Measurements from ENCODE around the gene ARHGEF37. TPM values are rescaled to one million over a fixed set of nuclear protein-coding genes. Genes with fewer than 3 reads are reported as not detected.

Gene ARHGEF37
- total and polyA plus RNA-seq, 4 donors, result 2.2 to 9.1 (median 3.7) TPM

DNA sequence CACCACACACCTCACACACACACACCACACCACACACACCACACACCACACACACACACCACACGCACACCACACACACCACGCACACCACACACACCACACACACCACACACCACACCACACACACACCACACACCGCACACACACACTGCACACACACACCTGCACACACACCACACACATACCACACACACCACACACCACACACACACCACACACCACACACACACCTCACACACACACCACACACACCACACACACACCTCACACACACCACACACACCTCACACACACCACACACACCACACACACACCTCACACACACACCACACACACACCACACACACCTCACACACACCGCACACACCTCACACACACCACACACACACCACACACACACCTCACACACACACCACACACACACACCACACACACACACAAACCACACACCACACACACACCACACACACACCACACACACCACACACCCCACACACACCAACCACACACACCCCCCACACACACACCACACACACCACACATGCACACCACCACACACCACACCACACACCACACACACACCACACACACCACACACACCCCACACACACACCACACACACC lies 73.7 kb downstream of the ARHGEF37 start:
- Histone ChIP-seq H3K4me3 (no peak overlapping the region), H3K9ac (ENCODE audit: insufficient read depth in 1 of 2, low read length in 2 of 2) (no peak overlapping the region), H3K4me1 (ENCODE audit: control insufficient read depth in 5 of 5, insufficient read depth in 5 of 5, low read length in 5 of 5) (no peaks in the 10 kb centered on the region), H3K27me3 (ENCODE audit: control insufficient read depth in 3 of 3, insufficient read depth in 3 of 3, low read length in 2 of 3) (no peaks in the 10 kb centered on the region), H3K9me3 (ENCODE audit: control insufficient read depth in 4 of 4, insufficient read depth in 3 of 4, low read length in 3 of 4) (peaks cover 0 to 8% (median 0%) of the 10 kb centered on the region in 4 donors), H3K36me3 (ENCODE audit: control insufficient read depth in 4 of 4, insufficient read depth in 4 of 4, low read length in 4 of 4) (no peaks in the 10 kb centered on the region), H3K27ac (ENCODE audit: low read depth in 1 of 2, low read length in 1 of 2) (no peak overlapping the region)
- ATAC-seq (ENCODE audit: insufficient read depth, low FRiP score) (no peak), DNase-seq (no peak)
- TF ChIP-seq, protein P1, sequence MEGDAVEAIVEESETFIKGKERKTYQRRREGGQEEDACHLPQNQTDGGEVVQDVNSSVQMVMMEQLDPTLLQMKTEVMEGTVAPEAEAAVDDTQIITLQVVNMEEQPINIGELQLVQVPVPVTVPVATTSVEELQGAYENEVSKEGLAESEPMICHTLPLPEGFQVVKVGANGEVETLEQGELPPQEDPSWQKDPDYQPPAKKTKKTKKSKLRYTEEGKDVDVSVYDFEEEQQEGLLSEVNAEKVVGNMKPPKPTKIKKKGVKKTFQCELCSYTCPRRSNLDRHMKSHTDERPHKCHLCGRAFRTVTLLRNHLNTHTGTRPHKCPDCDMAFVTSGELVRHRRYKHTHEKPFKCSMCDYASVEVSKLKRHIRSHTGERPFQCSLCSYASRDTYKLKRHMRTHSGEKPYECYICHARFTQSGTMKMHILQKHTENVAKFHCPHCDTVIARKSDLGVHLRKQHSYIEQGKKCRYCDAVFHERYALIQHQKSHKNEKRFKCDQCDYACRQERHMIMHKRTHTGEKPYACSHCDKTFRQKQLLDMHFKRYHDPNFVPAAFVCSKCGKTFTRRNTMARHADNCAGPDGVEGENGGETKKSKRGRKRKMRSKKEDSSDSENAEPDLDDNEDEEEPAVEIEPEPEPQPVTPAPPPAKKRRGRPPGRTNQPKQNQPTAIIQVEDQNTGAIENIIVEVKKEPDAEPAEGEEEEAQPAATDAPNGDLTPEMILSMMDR (IDR thresholded peaks at IDR 0.05; ENCODE audit: control extremely low read depth, extremely low read depth), result no peak
- 67 to 95% methylated on average over 2 to 4 of the region's 4 CpGs for WGBS, 2 donors

DNA sequence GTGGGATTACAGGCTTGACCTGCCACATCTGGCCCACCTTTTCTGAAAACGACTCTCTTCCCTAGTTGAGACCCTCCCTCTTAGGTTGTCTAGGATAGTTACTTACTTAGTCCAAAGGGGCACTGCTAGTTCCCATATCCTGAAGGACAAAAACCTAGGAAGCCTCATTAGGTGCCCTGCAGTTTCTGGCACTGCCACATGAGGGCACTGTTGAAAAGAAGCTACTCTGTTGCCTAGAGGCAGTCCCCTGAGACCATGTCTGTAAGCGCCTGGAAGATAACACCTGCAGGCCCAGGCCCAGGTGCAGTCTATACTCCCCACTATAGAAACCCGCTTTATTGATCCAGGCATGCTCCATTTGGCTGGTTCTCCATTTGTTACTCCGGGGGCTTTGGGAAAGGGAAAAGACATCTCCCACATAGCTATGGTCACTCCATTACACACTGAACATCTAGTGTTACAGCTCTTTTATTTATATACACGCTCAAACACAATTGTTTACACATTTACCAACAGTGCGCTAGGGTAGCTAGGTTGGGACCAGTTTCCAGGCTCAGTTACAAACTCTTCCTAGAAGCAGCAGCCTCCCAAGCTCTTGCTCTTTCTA lies 75.4 kb downstream of the ARHGEF37 start:
- Histone ChIP-seq H3K27me3 (ENCODE audit: control insufficient read depth in 3 of 3, insufficient read depth in 3 of 3, low read length in 2 of 3) (no peaks in the 10 kb centered on the region), H3K27ac (ENCODE audit: low read depth in 1 of 2, low read length in 1 of 2) (no peak overlapping the region), H3K9me3 (ENCODE audit: control insufficient read depth in 4 of 4, insufficient read depth in 3 of 4, low read length in 3 of 4) (peaks cover 0 to 8% (median 0%) of the 10 kb centered on the region in 4 donors), H3K9ac (ENCODE audit: insufficient read depth in 1 of 2, low read length in 2 of 2) (no peak overlapping the region), H3K4me3 (no peak overlapping the region), H3K36me3 (ENCODE audit: control insufficient read depth in 4 of 4, insufficient read depth in 4 of 4, low read length in 4 of 4) (no peaks in the 10 kb centered on the region), H3K4me1 (ENCODE audit: control insufficient read depth in 5 of 5, insufficient read depth in 5 of 5, low read length in 5 of 5) (no peaks in the 10 kb centered on the region)
- DNase-seq, result no peak
- 63 to 65% methylated on average over 6 of the region's 6 CpGs for whole genome bisulfite sequencing, 2 donors
- no peak for ATAC-seq (ENCODE audit: insufficient read depth, low FRiP score)
- TF ChIP-seq, protein P1 (IDR thresholded peaks at IDR 0.05; ENCODE audit: control extremely low read depth, extremely low read depth), result peak; percentile 20

DNA sequence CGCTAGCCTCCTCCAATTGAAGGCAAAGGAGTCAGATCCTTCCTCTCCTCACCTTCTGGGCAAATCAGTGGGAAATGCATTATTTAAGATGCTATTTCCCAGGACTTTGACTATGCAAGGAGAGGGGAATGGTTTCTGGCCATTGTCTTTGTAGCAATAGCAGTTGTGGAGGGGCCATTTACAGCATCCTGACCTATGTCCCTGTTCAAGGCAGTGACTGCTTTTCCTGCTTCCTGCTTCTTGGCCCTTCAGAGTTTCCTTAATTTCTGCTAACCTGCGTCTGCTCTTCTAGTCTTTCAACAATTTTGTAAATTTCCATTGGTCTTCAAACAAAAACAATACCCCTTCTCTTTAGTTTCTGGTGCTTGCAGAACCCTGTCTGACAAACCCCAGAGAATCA lies 76.0 kb downstream of the ARHGEF37 start:
- WGBS, 2 donors, result 82 to 89% methylated on average over 2 of the region's 2 CpGs
- peaks cover 0 to 6% (median 0%) of the 10 kb centered on the region in 4 donors for H3K9me3 ChIP-seq (ENCODE audit: control insufficient read depth in 4 of 4, insufficient read depth in 3 of 4, low read length in 3 of 4)
- no peaks in the 10 kb centered on the region for H3K4me1 ChIP-seq (ENCODE audit: control insufficient read depth in 5 of 5, insufficient read depth in 5 of 5, low read length in 5 of 5)
- H3K4me3 ChIP-seq, result no peak overlapping the region
- no peaks in the 10 kb centered on the region for H3K36me3 ChIP-seq (ENCODE audit: control insufficient read depth in 4 of 4, insufficient read depth in 4 of 4, low read length in 4 of 4)
- TF ChIP-seq, protein P1 (IDR thresholded peaks at IDR 0.05; ENCODE audit: control extremely low read depth, extremely low read depth), result no peak
- ATAC-seq (ENCODE audit: insufficient read depth, low FRiP score) (no peak), DNase-seq (no peak)
- H3K9ac ChIP-seq (ENCODE audit: insufficient read depth in 1 of 2, low read length in 2 of 2), result no peak overlapping the region
- H3K27ac ChIP-seq (ENCODE audit: low read depth in 1 of 2, low read length in 1 of 2), result no peak overlapping the region
- H3K27me3 ChIP-seq (ENCODE audit: control insufficient read depth in 3 of 3, insufficient read depth in 3 of 3, low read length in 2 of 3), result no peaks in the 10 kb centered on the region
